HepG2 (cell line): Measurements from ENCODE around the gene ALOX5. TPM values are rescaled to one million over a fixed set of nuclear protein-coding genes. Genes with fewer than 3 reads are reported as not detected.
A peak's percentile ranks its signal among the peaks of the same experiment; 100 is the strongest.

Source experiments
- ATAC-seq: fragments of 200-7000 bp; cut with Tn5 transposase; 3 replicates; pipeline ENCODE4 v1.9.1; 2020; ENCODE audit warnings: mild to moderate bottlenecking, moderate library complexity
- BruUV-seq: library from RNA; stranded (reverse); fragments of 400-500 nt; replicated peaks from 2 replicates; lab custom pipeline; 2021; lab: Mats Ljungman, UMichigan
- CTCF ChIA-PET: fragments of 300-600 bp; formaldehyde crosslinking; extraction: SDS; loops from one replicate; lab custom pipeline; 2021; ENCODE audit warnings: low total read pairs, inconsistent platforms, low intra/inter-chr PET ratio; lab: Yijun Ruan, JAX
- POLR2A ChIA-PET: fragments of 350-600 bp; sonication (Branson Sonifier 250); formaldehyde crosslinking; loops from one replicate; lab custom pipeline; 2020; ENCODE audit warnings: antibody characterized with exemption, inconsistent platforms; lab: Yijun Ruan, JAX
- DNase-seq: peaks from one replicate; pipeline ENCODE4 v3.0.0-alpha.2; 2015; ENCODE audit warnings: low spot score
- FAIRE-seq: peaks from 3 replicates; lab custom pipeline; 2011; peaks lifted over from hg19 to GRCh38; lab: Jason Lieb, UNC
- H2AFZ ChIP-seq: one replicate; pipeline ENCODE4 v1.6.1; 2011; ENCODE audit warnings: low read length, inconsistent platforms
- H3K27ac ChIP-seq: fragments of 300-600 bp; 3 replicates; pipeline ENCODE4 v1.8.0; 2011; ENCODE audit warnings: mixed run types, mild to moderate bottlenecking, mixed read lengths, low read length, inconsistent platforms; ENCODE audit not compliant: insufficient read depth; ENCODE audit errors: extremely low read length
- H3K27me3 ChIP-seq, 2 experiments: fragments of 200-600 bp in 1 of 2; 2 replicates in 1 of 2; 3 replicates in 1 of 2; pipeline versions ENCODE4 v1.6.0 to v1.8.0; 2011; ENCODE audit warnings: low read length in 2 of 2, mild to moderate bottlenecking in 2 of 2, moderate library complexity in 2 of 2, inconsistent platforms in 1 of 2; ENCODE audit not compliant: insufficient read depth in 2 of 2, control insufficient read depth in 1 of 2
- H3K36me3 ChIP-seq, 2 experiments: fragments of 200-600 bp in 1 of 2; replicated peaks in 1 of 2; 2 replicates in 1 of 2; 3 replicates in 1 of 2; pipeline versions ENCODE4 v1.5.1 to v1.8.0; 2011; ENCODE audit warnings: low read length in 2 of 2, inconsistent platforms in 1 of 2; ENCODE audit not compliant: insufficient read depth in 2 of 2, control insufficient read depth in 1 of 2
- H3K4me1 ChIP-seq: 2 replicates; pipeline ENCODE4 v1.5.1; 2012; ENCODE audit warnings: low read length, inconsistent platforms; ENCODE audit not compliant: insufficient read depth
- H3K4me2 ChIP-seq: 2 replicates; pipeline ENCODE4 v1.6.0; 2011; ENCODE audit warnings: low read depth, low read length, inconsistent platforms
- H3K4me3 ChIP-seq, 3 experiments: fragments of 200-600 bp in 1 of 3; sonication (generic), shearing (Covaris generic) in 1 of 3; replicated peaks in 1 of 3; 2 replicates each; pipeline ENCODE4 v1.5.1; 2011 to 2016; ENCODE audit warnings: low read length in 3 of 3, inconsistent platforms in 2 of 3, low read depth in 2 of 3, mild to moderate bottlenecking in 2 of 3, control low read depth in 1 of 3, mixed read lengths in 1 of 3; ENCODE audit not compliant: insufficient read depth in 1 of 3
- H3K79me2 ChIP-seq: one replicate; pipeline ENCODE4 v1.6.1; 2011; ENCODE audit warnings: low read length, inconsistent platforms; ENCODE audit not compliant: insufficient read depth
- H3K9ac ChIP-seq: 2 replicates; pipeline ENCODE4 v1.6.0; 2011; ENCODE audit warnings: mild to moderate bottlenecking, low read depth, low read length, inconsistent platforms; ENCODE audit not compliant: insufficient read depth
- H3K9me3 ChIP-seq: 2 replicates; pipeline ENCODE4 v1.5.1; 2012; ENCODE audit warnings: mild to moderate bottlenecking, low read length
- H4K20me1 ChIP-seq: 2 replicates; pipeline ENCODE4 v1.6.0; 2011; ENCODE audit warnings: inconsistent platforms, mild to moderate bottlenecking, low read length, moderate library complexity; ENCODE audit not compliant: insufficient read depth
- JUNB ChIP-seq: sonication (generic); formaldehyde crosslinking; IDR thresholded peaks from 2 replicates; pipeline ENCODE4 v1.8.0; 2022; ENCODE audit warnings: missing genetic modification reagents, mild to moderate bottlenecking, borderline replicate concordance
- POGZ ChIP-seq: sonication (generic); formaldehyde crosslinking; IDR thresholded peaks from 2 replicates; pipeline ENCODE4 v1.4.0; 2020; ENCODE audit warnings: mild to moderate bottlenecking, missing genetic modification reagents
- ZNF180 ChIP-seq: sonication (generic); formaldehyde crosslinking; IDR thresholded peaks from 2 replicates; pipeline ENCODE4 v1.4.0; 2020; ENCODE audit warnings: low read depth, missing genetic modification reagents, borderline replicate concordance
- ZNF333 ChIP-seq: sonication (generic); formaldehyde crosslinking; IDR thresholded peaks from 2 replicates; pipeline ENCODE4 v1.4.0; 2020; ENCODE audit warnings: mild to moderate bottlenecking, missing genetic modification reagents, borderline replicate concordance
- ZNF580 ChIP-seq: IDR thresholded peaks from 2 replicates; pipeline ENCODE4 v1.6.1; 2016; ENCODE audit warnings: low read depth, borderline replicate concordance
- WGBS: methylation state at CpG from one replicate; pipeline ENCODE4 v1.1.6; 2017; ENCODE audit warnings: low lambda C conversion rate; 5-methylcytosine and 5-hydroxymethylcytosine counted together
- in situ Hi-C: cut with HindIII; loops from 2 replicates; pipeline ENCODE4 v1.10.0; 2017; ENCODE audit warnings: low pct_unique_long_range_greater_than_20kb; ENCODE audit not compliant: extremely low pct_ligation_motif_present
- intact Hi-C: fragments of 100-400 bp; cut with micrococcal nuclease; formaldehyde crosslinking; loops from one replicate; pipeline ENCODE4 v1.10.0; 2022; ENCODE audit not compliant: unreplicated experiment
- polyA plus RNA-seq, 8 experiments: library from polyadenylated mRNA; depleted of rRNA in 3 of 8; stranded (reverse) in 7 of 8; unstranded in 1 of 8; fragments of >200 nt; fragmentation: Illumina TruSeq in 4 of 8; extraction: Trizol in 4 of 8; gene quantifications; 2 replicates each; pipeline versions ENCODE4 v1.2.1 to v1.2.3, GENCODE V29; 2011 to 2016; ENCODE audit warnings: low read depth in 4 of 8, missing spikeins in 1 of 8, mixed read lengths in 1 of 8; ENCODE audit not compliant: insufficient read depth in 1 of 8
- total RNA-seq, 5 experiments: library from RNA; depleted of rRNA; stranded (reverse); fragments of >200 nt; fragmentation: Illumina TruSeq; extraction: Trizol; gene quantifications; 2 replicates each; pipeline ENCODE4 v1.2.3, GENCODE V29; 2016; ENCODE audit warnings: low read depth in 1 of 5
- TF ChIP-seq, protein P1 (sequence below): sonication (generic); formaldehyde crosslinking; IDR thresholded peaks from 2 replicates; pipeline ENCODE4 v1.4.0; 2020; ENCODE audit warnings: missing genetic modification reagents

ALOX5 gene
- total and polyA plus RNA-seq, 2 of the 13 experiments (the other 11 are each of a cell fraction or from before 2014, with no cell fraction given), result 0.04 TPM; not detected in 1

- intact Hi-C loops, result no loop called here
- WGBS, result 95% methylated on average over 5 of the region's 8 CpGs
Measured at GRCh38 chr10:45457487-45457886, 83.5 kb downstream of the ALOX5 start.

More at GRCh38 chr10:45457487-45457886, 83.5 kb downstream of the ALOX5 start:
- no peak for DNase-seq
- no peak overlapping the region for H2AFZ ChIP-seq
- H3K9me3 ChIP-seq, result no peaks in the 10 kb centered on the region
- H3K27me3 ChIP-seq, result no peaks in the 10 kb centered on the region
- H3K27ac ChIP-seq, result no peak overlapping the region
- FAIRE-seq, result no peak
- no peaks in the 10 kb centered on the region for H4K20me1 ChIP-seq
- ChIA-PET CTCF (no interaction called here), POLR2A (no interaction called here)
- no peak for ATAC-seq
- TF ChIP-seq, protein P1, sequence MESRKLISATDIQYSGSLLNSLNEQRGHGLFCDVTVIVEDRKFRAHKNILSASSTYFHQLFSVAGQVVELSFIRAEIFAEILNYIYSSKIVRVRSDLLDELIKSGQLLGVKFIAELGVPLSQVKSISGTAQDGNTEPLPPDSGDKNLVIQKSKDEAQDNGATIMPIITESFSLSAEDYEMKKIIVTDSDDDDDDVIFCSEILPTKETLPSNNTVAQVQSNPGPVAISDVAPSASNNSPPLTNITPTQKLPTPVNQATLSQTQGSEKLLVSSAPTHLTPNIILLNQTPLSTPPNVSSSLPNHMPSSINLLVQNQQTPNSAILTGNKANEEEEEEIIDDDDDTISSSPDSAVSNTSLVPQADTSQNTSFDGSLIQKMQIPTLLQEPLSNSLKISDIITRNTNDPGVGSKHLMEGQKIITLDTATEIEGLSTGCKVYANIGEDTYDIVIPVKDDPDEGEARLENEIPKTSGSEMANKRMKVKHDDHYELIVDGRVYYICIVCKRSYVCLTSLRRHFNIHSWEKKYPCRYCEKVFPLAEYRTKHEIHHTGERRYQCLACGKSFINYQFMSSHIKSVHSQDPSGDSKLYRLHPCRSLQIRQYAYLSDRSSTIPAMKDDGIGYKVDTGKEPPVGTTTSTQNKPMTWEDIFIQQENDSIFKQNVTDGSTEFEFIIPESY (CRISPR knock-in tag), result 0 out of 2 replicates have a peak, but pooled peaks have one; percentile 32
- TF ChIP-seq JUNB, result no peak
- no peak for TF ChIP-seq ZNF333 (CRISPR knock-in tag)
- no peak for TF ChIP-seq POGZ
- no peak for TF ChIP-seq ZNF180 (CRISPR knock-in tag)
- TF ChIP-seq ZNF580 (CRISPR knock-in tag), result no peak
- no TSS peak for BruUV-seq
- H3K36me3 ChIP-seq, result peaks cover 10 to 37% of the 10 kb centered on the region in 2 experiments; a peak in 4 of 5 replicates
- no peaks in the 10 kb centered on the region for H3K79me2 ChIP-seq
- no peak overlapping the region for H3K4me2 ChIP-seq
- no peaks in the 10 kb centered on the region for H3K4me1 ChIP-seq
- H3K4me3 ChIP-seq, result no peak overlapping the region
- in situ Hi-C loops, result no loop called here
- no peak overlapping the region for H3K9ac ChIP-seq
